Lower lobe of right lung (tissue), 2 donors: ENCODE measurements around the gene DCAF8. TPM values are rescaled to one million over a fixed set of nuclear protein-coding genes. Genes with fewer than 3 reads are reported as not detected.
A peak's percentile ranks its signal among the peaks of the same experiment; 100 is the strongest.

ENCODE experiments used
- ATAC-seq, 2 donors: fragments of 200-7000 bp; cut with Tn5 transposase; one replicate each; pipeline ENCODE4 v1.9.1; 2020 to 2022; ENCODE audit warnings: mild to moderate bottlenecking in 2 of 2, moderate library complexity in 2 of 2
- DNase-seq: peaks from one replicate; pipeline ENCODE4 v3.0.0-alpha.2; 2020
- H3K27ac ChIP-seq: fragments of 200-600 bp; one replicate; pipeline ENCODE4 v1.8.0; 2022
- H3K27me3 ChIP-seq: fragments of 200-600 bp; one replicate; pipeline ENCODE4 v1.8.0; 2022; ENCODE audit warnings: low read depth
- H3K36me3 ChIP-seq: fragments of 200-600 bp; one replicate; pipeline ENCODE4 v1.8.0; 2022; ENCODE audit warnings: mild to moderate bottlenecking
- H3K4me1 ChIP-seq: fragments of 200-600 bp; one replicate; pipeline ENCODE4 v1.8.0; 2022
- H3K4me3 ChIP-seq: fragments of 200-600 bp; one replicate; pipeline ENCODE4 v1.8.0; 2022; ENCODE audit warnings: mild to moderate bottlenecking
- H3K9me3 ChIP-seq: fragments of 200-600 bp; one replicate; pipeline ENCODE4 v1.8.0; 2022
- intact Hi-C: fragments of 100-400 bp; cut with DNase I; formaldehyde crosslinking; loops from one replicate; pipeline ENCODE4 v1.11.0; 2022
- total RNA-seq: library from RNA; stranded (reverse); fragmentation: NEBNext Ultra II Directional; extraction: Animal tissue kit (Norgen Biotek cat#: 25700); gene quantifications from one replicate; pipeline ENCODE4 v1.2.1, GENCODE V29; 2021
- TF ChIP-seq, protein P1 (sequence below): fragments of 200-600 bp; IDR thresholded peaks from one replicate; pipeline ENCODE4 v1.8.0; 2022; ENCODE audit warnings: antibody characterized with exemption, mild to moderate bottlenecking
- donor health status: DM: no; HTN: yes; CAD: no; lungs with severe emphysema.

DCAF8 gene
- total RNA-seq, 1 donor from 2014 or later: 114 TPM

DNA sequence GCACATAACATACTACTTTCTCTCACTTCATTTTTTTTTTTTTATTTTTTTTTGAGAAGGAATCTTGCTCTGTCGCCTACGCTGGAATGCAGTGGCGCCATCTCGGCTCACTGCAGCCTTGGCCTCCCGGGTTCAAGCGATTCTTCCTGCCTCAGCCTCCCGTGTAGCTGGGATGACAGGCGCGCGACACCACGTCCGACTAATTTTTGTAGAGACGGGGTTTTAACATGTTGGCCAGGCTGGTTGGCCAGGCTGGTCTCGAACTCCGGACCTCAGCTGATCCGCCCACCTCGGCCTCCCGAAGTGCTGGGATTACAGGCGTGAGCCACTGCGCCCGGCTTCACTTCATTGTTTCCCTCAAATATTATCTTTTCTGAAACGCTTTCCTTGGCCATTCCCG is 23.2 kb upstream of the DCAF8 start:
- no peaks in the 10 kb centered on the region for H3K27me3 ChIP-seq
- H3K36me3 ChIP-seq: peaks cover 46% of the 10 kb centered on the region
- H3K4me3 ChIP-seq: peak overlapping the region; percentile 97
- TF ChIP-seq, protein P1, sequence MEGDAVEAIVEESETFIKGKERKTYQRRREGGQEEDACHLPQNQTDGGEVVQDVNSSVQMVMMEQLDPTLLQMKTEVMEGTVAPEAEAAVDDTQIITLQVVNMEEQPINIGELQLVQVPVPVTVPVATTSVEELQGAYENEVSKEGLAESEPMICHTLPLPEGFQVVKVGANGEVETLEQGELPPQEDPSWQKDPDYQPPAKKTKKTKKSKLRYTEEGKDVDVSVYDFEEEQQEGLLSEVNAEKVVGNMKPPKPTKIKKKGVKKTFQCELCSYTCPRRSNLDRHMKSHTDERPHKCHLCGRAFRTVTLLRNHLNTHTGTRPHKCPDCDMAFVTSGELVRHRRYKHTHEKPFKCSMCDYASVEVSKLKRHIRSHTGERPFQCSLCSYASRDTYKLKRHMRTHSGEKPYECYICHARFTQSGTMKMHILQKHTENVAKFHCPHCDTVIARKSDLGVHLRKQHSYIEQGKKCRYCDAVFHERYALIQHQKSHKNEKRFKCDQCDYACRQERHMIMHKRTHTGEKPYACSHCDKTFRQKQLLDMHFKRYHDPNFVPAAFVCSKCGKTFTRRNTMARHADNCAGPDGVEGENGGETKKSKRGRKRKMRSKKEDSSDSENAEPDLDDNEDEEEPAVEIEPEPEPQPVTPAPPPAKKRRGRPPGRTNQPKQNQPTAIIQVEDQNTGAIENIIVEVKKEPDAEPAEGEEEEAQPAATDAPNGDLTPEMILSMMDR: no peak
- ATAC-seq (no peak), DNase-seq (no peak)
- H3K27ac ChIP-seq: no peak overlapping the region
- peaks cover 21% of the 10 kb centered on the region for H3K4me1 ChIP-seq
- H3K9me3 ChIP-seq: no peaks in the 10 kb centered on the region
- intact Hi-C loops: no loop called here

DNA sequence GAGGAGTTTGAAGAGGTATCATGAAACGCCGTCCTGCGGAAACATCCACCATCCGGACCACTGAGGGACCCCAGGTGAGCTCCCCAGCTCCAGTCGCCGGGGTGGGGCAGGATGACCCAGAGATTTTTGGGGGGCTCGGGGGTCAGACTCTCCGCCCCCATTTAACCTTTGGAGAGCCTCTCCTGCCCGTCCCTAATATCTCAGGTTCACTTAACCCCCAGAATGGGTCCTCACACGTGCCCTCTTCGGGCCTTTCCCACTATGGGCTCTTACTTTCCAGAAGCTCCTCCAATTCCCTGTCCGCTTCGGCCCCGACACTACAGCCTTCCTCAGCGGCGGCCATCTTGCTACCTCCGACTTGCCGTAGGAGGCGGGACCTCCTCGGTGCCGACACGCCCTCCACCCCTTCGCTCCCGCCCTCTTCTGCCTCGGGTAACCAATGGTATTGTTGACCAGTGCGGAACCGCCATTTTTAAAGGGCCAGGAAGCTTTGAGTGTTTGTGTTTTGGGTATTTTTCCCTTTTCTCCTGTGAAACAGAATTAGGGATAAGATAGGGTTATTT is 22.5 kb upstream of the DCAF8 start, which contains the start of gene PEX19:
Gene PEX19 (minus strand): TSS at position 352 of the 563 bp plus-strand sequence. CDS start 9 bp downstream, at position 343.
- ATAC-seq (peak; percentile 99 to 100), DNase-seq (peak; percentile 95)
- Histone ChIP-seq H3K9me3 (no peaks in the 10 kb centered on the region), H3K4me3 (peak within 1 kb of the TSS; percentile 97), H3K4me1 (peaks cover 21% of the 10 kb centered on the region), H3K27ac (peak within 1 kb of the TSS; percentile 88), H3K36me3 (peaks cover 46% of the 10 kb centered on the region), H3K27me3 (no peaks in the 10 kb centered on the region)
- TF ChIP-seq, protein P1: no peak
- intact Hi-C loops: no loop called here

DNA sequence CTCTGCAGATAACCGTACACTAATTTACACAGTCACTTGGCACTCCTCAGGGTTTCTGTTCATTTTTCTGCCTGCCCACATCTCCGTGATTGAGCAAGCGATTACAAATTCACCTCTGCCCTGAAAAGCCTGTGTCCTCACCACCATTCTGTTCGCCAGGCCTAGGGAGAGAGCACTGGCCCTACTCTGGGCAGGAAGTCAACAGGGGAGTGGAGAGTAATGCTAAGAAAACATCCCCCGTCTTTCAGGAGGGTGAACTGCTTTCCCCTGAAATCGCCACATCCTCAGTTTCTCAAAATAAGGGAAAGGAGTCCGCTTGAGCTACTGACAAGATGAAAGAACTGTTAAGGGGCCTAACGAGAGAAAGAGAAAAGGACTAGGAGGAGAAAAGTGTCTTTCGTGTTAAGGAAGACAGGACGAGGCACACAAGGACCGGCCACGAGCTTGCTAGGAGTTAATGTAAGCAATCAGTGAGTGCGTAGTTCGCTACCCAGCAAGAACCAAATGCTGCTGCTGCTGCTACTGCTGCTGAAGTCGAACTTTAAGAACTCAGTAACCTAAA is 22.0 kb upstream of the DCAF8 start:
- Histone ChIP-seq H3K36me3 (peaks cover 46% of the 10 kb centered on the region), H3K4me1 (peaks cover 21% of the 10 kb centered on the region), H3K4me3 (peak overlapping the region; percentile 97), H3K27ac (peak overlapping the region; percentile 88), H3K9me3 (no peaks in the 10 kb centered on the region), H3K27me3 (no peaks in the 10 kb centered on the region)
- DNase-seq (peak; percentile 59), ATAC-seq (peak; percentile 79 to 84)
- intact Hi-C loops: no loop called here
- TF ChIP-seq, protein P1: no peak

DNA sequence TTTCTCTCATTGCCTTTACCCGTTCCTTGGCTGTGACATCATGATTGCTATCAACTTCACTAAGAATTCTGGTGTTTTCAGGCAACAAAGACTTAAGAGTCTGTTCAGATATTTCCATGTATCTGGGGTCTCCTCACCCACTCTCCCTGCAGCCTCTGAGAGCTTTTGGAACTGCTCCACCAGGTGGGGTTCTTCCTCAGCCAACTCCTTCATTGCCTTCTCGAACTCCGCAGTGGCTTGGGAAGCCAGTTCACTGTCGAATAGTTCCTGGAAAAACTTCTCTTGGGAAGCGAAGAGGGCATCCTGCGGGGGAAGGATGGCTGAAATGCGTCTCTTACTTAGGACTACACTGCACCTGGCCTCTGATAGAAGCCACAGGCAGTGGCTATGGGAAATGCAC is 20.5 kb upstream of the DCAF8 start:
- Histone ChIP-seq H3K27me3 (no peaks in the 10 kb centered on the region), H3K4me1 (peaks cover 21% of the 10 kb centered on the region), H3K27ac (no peak overlapping the region), H3K4me3 (no peak overlapping the region), H3K9me3 (no peaks in the 10 kb centered on the region), H3K36me3 (peaks cover 52% of the 10 kb centered on the region)
- ATAC-seq: no peak
- TF ChIP-seq, protein P1: no peak
- intact Hi-C loops: no loop called here
- DNase-seq: no peak

DNA sequence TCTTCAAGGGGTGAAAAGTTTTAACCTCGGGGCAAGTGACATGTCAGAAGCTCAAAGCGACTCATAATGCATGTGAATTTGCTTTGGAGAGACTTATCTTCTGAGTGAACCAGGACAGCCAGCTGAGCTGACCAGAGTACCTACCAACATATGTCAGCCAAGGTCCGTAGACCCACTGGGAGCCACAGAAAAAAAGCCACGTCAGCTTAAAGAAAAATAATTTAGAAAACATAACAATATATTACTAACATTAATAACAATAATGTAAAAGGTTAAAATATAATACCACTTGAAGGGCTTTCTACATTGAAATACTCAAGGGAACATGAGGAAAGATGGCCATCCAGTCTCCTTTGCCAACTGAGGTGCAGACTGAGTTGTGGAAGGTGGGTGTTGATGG is 15.6 kb upstream of the DCAF8 start:
- H3K9me3 ChIP-seq: no peaks in the 10 kb centered on the region
- H3K36me3 ChIP-seq: peaks cover 74% of the 10 kb centered on the region
- no peak for DNase-seq
- no peak overlapping the region for H3K27ac ChIP-seq
- ATAC-seq: no peak
- H3K4me3 ChIP-seq: no peak overlapping the region
- intact Hi-C loops: no loop called here
- no peaks in the 10 kb centered on the region for H3K27me3 ChIP-seq
- peaks cover 2% of the 10 kb centered on the region for H3K4me1 ChIP-seq
- TF ChIP-seq, protein P1: no peak
